ENCODE data around the gene PDZRN3.

PDZRN3 gene

GRCh38 chr3:73399666-73400253 lies 225.0 kb downstream of the PDZRN3 start:
- H3K9me3 ChIP-seq (ENCODE audit: control insufficient read depth in 1 of 2, low read length in 2 of 2) = no peaks in the 10 kb centered on the region
- peaks cover 4% of the 10 kb centered on the region in 2 donors for H3K36me3 ChIP-seq (ENCODE audit: control insufficient read depth in 1 of 2, insufficient read depth in 2 of 2, low read length in 2 of 2)
- no peak overlapping the region for H3K4me3 ChIP-seq (ENCODE audit: low read depth in 1 of 2, low read length in 2 of 2)
- H3K4me1 ChIP-seq (ENCODE audit: control insufficient read depth in 1 of 2, insufficient read depth in 2 of 2, low read length in 2 of 2) = peaks cover under 1 to 27% of the 10 kb centered on the region in 2 donors
- no peaks in the 10 kb centered on the region for H3K27me3 ChIP-seq (ENCODE audit: low read depth, low read length)
- no peak overlapping the region for H3K27ac ChIP-seq (ENCODE audit: low read length)

- Histone ChIP-seq H3K4me3 (ENCODE audit: low read depth in 1 of 2, low read length in 2 of 2) (no peak overlapping the region), H3K27ac (ENCODE audit: low read length) (no peak overlapping the region), H3K9me3 (ENCODE audit: control insufficient read depth in 1 of 2, low read length in 2 of 2) (no peaks in the 10 kb centered on the region), H3K36me3 (ENCODE audit: control insufficient read depth in 1 of 2, insufficient read depth in 2 of 2, low read length in 2 of 2) (peaks cover 6 to 9% of the 10 kb centered on the region in 2 donors), H3K4me1 (ENCODE audit: control insufficient read depth in 1 of 2, insufficient read depth in 2 of 2, low read length in 2 of 2) (peaks cover 0 to 25% of the 10 kb centered on the region in 2 donors), H3K27me3 (ENCODE audit: low read depth, low read length) (no peaks in the 10 kb centered on the region)
Observed at GRCh38 chr3:73399106-73399505, 225.6 kb downstream of the PDZRN3 start.

- peaks cover 9 to 13% of the 10 kb centered on the region in 2 donors for H3K36me3 ChIP-seq (ENCODE audit: control insufficient read depth in 1 of 2, insufficient read depth in 2 of 2, low read length in 2 of 2)
- no peaks in the 10 kb centered on the region for H3K9me3 ChIP-seq (ENCODE audit: control insufficient read depth in 1 of 2, low read length in 2 of 2)
- no peak overlapping the region for H3K27ac ChIP-seq (ENCODE audit: low read length)
- no peaks in the 10 kb centered on the region for H3K27me3 ChIP-seq (ENCODE audit: low read depth, low read length)
- H3K4me3 ChIP-seq (ENCODE audit: low read depth in 1 of 2, low read length in 2 of 2) = no peak overlapping the region
- peaks cover 0 to 25% of the 10 kb centered on the region in 2 donors for H3K4me1 ChIP-seq (ENCODE audit: control insufficient read depth in 1 of 2, insufficient read depth in 2 of 2, low read length in 2 of 2)
Observed at GRCh38 chr3:73398084-73398483, 226.7 kb downstream of the PDZRN3 start.

- H3K9me3 ChIP-seq (ENCODE audit: control insufficient read depth in 1 of 2, low read length in 2 of 2) = no peaks in the 10 kb centered on the region
- no peak overlapping the region for H3K4me3 ChIP-seq (ENCODE audit: low read depth in 1 of 2, low read length in 2 of 2)
- H3K4me1 ChIP-seq (ENCODE audit: control insufficient read depth in 1 of 2, insufficient read depth in 2 of 2, low read length in 2 of 2) = no peaks in the 10 kb centered on the region
- no peaks in the 10 kb centered on the region for H3K27me3 ChIP-seq (ENCODE audit: low read depth, low read length)
- peaks cover 13 to 15% of the 10 kb centered on the region in 2 donors for H3K36me3 ChIP-seq (ENCODE audit: control insufficient read depth in 1 of 2, insufficient read depth in 2 of 2, low read length in 2 of 2)
- no peak overlapping the region for H3K27ac ChIP-seq (ENCODE audit: low read length)
Observed at GRCh38 chr3:73394240-73394639, 230.5 kb downstream of the PDZRN3 start.

- Histone ChIP-seq H3K4me3 (ENCODE audit: low read depth in 1 of 2, low read length in 2 of 2) (no peak overlapping the region), H3K27ac (ENCODE audit: low read length) (no peak overlapping the region), H3K4me1 (ENCODE audit: control insufficient read depth in 1 of 2, insufficient read depth in 2 of 2, low read length in 2 of 2) (no peaks in the 10 kb centered on the region), H3K9me3 (ENCODE audit: control insufficient read depth in 1 of 2, low read length in 2 of 2) (no peaks in the 10 kb centered on the region), H3K27me3 (ENCODE audit: low read depth, low read length) (no peaks in the 10 kb centered on the region), H3K36me3 (ENCODE audit: control insufficient read depth in 1 of 2, insufficient read depth in 2 of 2, low read length in 2 of 2) (peaks cover 19 to 20% of the 10 kb centered on the region in 2 donors)
Observed at GRCh38 chr3:73393005-73393404, 231.7 kb downstream of the PDZRN3 start.

GRCh38 chr3:73391984-73392383 lies 232.8 kb downstream of the PDZRN3 start:
- Histone ChIP-seq H3K27me3 (ENCODE audit: low read depth, low read length) (no peaks in the 10 kb centered on the region), H3K4me1 (ENCODE audit: control insufficient read depth in 1 of 2, insufficient read depth in 2 of 2, low read length in 2 of 2) (no peaks in the 10 kb centered on the region), H3K9me3 (ENCODE audit: control insufficient read depth in 1 of 2, low read length in 2 of 2) (no peaks in the 10 kb centered on the region), H3K27ac (ENCODE audit: low read length) (no peak overlapping the region), H3K36me3 (ENCODE audit: control insufficient read depth in 1 of 2, insufficient read depth in 2 of 2, low read length in 2 of 2) (peaks cover 26 to 28% of the 10 kb centered on the region in 2 donors), H3K4me3 (ENCODE audit: low read depth in 1 of 2, low read length in 2 of 2) (no peak overlapping the region)

GRCh38 chr3:73389928-73390327 lies 234.8 kb downstream of the PDZRN3 start:
- Histone ChIP-seq H3K27me3 (ENCODE audit: low read depth, low read length) (no peaks in the 10 kb centered on the region), H3K27ac (ENCODE audit: low read length) (no peak overlapping the region), H3K4me1 (ENCODE audit: control insufficient read depth in 1 of 2, insufficient read depth in 2 of 2, low read length in 2 of 2) (peaks cover 0 to 9% of the 10 kb centered on the region in 2 donors), H3K9me3 (ENCODE audit: control insufficient read depth in 1 of 2, low read length in 2 of 2) (no peaks in the 10 kb centered on the region), H3K36me3 (ENCODE audit: control insufficient read depth in 1 of 2, insufficient read depth in 2 of 2, low read length in 2 of 2) (peaks cover 26 to 35% of the 10 kb centered on the region in 2 donors), H3K4me3 (ENCODE audit: low read depth in 1 of 2, low read length in 2 of 2) (no peak overlapping the region)

GRCh38 chr3:73389117-73389813 lies 235.5 kb downstream of the PDZRN3 start:
- Histone ChIP-seq H3K27me3 (ENCODE audit: low read depth, low read length) (no peaks in the 10 kb centered on the region), H3K4me1 (ENCODE audit: control insufficient read depth in 1 of 2, insufficient read depth in 2 of 2, low read length in 2 of 2) (peaks cover 0 to 9% of the 10 kb centered on the region in 2 donors), H3K27ac (ENCODE audit: low read length) (no peak overlapping the region), H3K9me3 (ENCODE audit: control insufficient read depth in 1 of 2, low read length in 2 of 2) (no peaks in the 10 kb centered on the region), H3K4me3 (ENCODE audit: low read depth in 1 of 2, low read length in 2 of 2) (no peak overlapping the region), H3K36me3 (ENCODE audit: control insufficient read depth in 1 of 2, insufficient read depth in 2 of 2, low read length in 2 of 2) (peaks cover 22 to 41% of the 10 kb centered on the region in 2 donors)

- H3K36me3 ChIP-seq (ENCODE audit: control insufficient read depth in 1 of 2, insufficient read depth in 2 of 2, low read length in 2 of 2) = peaks cover 17 to 54% of the 10 kb centered on the region in 2 donors
- H3K4me1 ChIP-seq (ENCODE audit: control insufficient read depth in 1 of 2, insufficient read depth in 2 of 2, low read length in 2 of 2) = peaks cover 0 to 9% of the 10 kb centered on the region in 2 donors
- H3K4me3 ChIP-seq (ENCODE audit: low read depth in 1 of 2, low read length in 2 of 2) = no peak overlapping the region
- no peak overlapping the region for H3K27ac ChIP-seq (ENCODE audit: low read length)
- no peaks in the 10 kb centered on the region for H3K9me3 ChIP-seq (ENCODE audit: control insufficient read depth in 1 of 2, low read length in 2 of 2)
- H3K27me3 ChIP-seq (ENCODE audit: low read depth, low read length) = no peaks in the 10 kb centered on the region
Observed at GRCh38 chr3:73385568-73385967, 239.2 kb downstream of the PDZRN3 start.

GRCh38 chr3:73384091-73384906 lies 240.4 kb downstream of the PDZRN3 start:
- Histone ChIP-seq H3K4me1 (ENCODE audit: control insufficient read depth in 1 of 2, insufficient read depth in 2 of 2, low read length in 2 of 2) (peaks cover 0 to 9% of the 10 kb centered on the region in 2 donors), H3K27ac (ENCODE audit: low read length) (no peak overlapping the region), H3K9me3 (ENCODE audit: control insufficient read depth in 1 of 2, low read length in 2 of 2) (no peaks in the 10 kb centered on the region), H3K27me3 (ENCODE audit: low read depth, low read length) (no peaks in the 10 kb centered on the region), H3K4me3 (ENCODE audit: low read depth in 1 of 2, low read length in 2 of 2) (no peak overlapping the region), H3K36me3 (ENCODE audit: control insufficient read depth in 1 of 2, insufficient read depth in 2 of 2, low read length in 2 of 2) (peaks cover 17 to 52% of the 10 kb centered on the region in 2 donors)

- Histone ChIP-seq H3K27me3 (ENCODE audit: low read depth, low read length) (no peaks in the 10 kb centered on the region), H3K36me3 (ENCODE audit: control insufficient read depth in 1 of 2, insufficient read depth in 2 of 2, low read length in 2 of 2) (peaks cover 17 to 51% of the 10 kb centered on the region in 2 donors), H3K9me3 (ENCODE audit: control insufficient read depth in 1 of 2, low read length in 2 of 2) (no peaks in the 10 kb centered on the region), H3K4me3 (ENCODE audit: low read depth in 1 of 2, low read length in 2 of 2) (no peak overlapping the region), H3K27ac (ENCODE audit: low read length) (no peak overlapping the region), H3K4me1 (ENCODE audit: control insufficient read depth in 1 of 2, insufficient read depth in 2 of 2, low read length in 2 of 2) (peaks cover 0 to 9% of the 10 kb centered on the region in 2 donors)
Observed at GRCh38 chr3:73383470-73384049, 241.2 kb downstream of the PDZRN3 start.

All from muscle layer of duodenum (tissue), 2 donors.